Neural crest cell (in vitro differentiated cells): ENCODE measurements around the gene RASA3. TPM values are rescaled to one million over a fixed set of nuclear protein-coding genes. Genes with fewer than 3 reads are reported as not detected.
A peak's percentile ranks its signal among the peaks of the same experiment; 100 is the strongest.

Source experiments
- DNase-seq: peaks from one replicate; pipeline ENCODE4 v3.0.0; 2021; ENCODE audit warnings: low read depth, mixed read lengths, low spot score
- H3K27ac Mint-ChIP-seq: one replicate; pipeline ENCODE4 v1.8.0; 2021; ENCODE audit warnings: mild to moderate bottlenecking, mixed read lengths; ENCODE audit not compliant: unreplicated experiment
- H3K27me3 Mint-ChIP-seq: 2 replicates; pipeline ENCODE4 v1.8.0; 2021; ENCODE audit warnings: low read depth, mild to moderate bottlenecking, mixed read lengths
- H3K36me3 Mint-ChIP-seq: 2 replicates; pipeline ENCODE4 v1.8.0; 2021; ENCODE audit warnings: low read depth, mild to moderate bottlenecking, mixed read lengths
- H3K4me1 Mint-ChIP-seq: 2 replicates; pipeline ENCODE4 v1.8.0; 2021; ENCODE audit warnings: mixed read lengths
- H3K4me3 Mint-ChIP-seq: one replicate; pipeline ENCODE4 v1.8.0; 2021; ENCODE audit warnings: mild to moderate bottlenecking, mixed read lengths
- H3K9me3 Mint-ChIP-seq: 2 replicates; pipeline ENCODE4 v1.8.0; 2021; ENCODE audit warnings: mixed read lengths
- CTCF ChIP-seq: fragments of 200-600 bp; sonication (generic); conservative IDR thresholded peaks from 2 replicates; pipeline ENCODE4 v1.5.0; 2021; ENCODE audit warnings: antibody characterized with exemption, mild to moderate bottlenecking
- total RNA-seq: library from RNA; stranded (reverse); gene quantifications from 2 replicates; pipeline ENCODE4 v1.2.1, GENCODE V29; 2021

RASA3 gene
- total RNA-seq, 1 donor from 2014 or later, result 29.5 TPM

DNA sequence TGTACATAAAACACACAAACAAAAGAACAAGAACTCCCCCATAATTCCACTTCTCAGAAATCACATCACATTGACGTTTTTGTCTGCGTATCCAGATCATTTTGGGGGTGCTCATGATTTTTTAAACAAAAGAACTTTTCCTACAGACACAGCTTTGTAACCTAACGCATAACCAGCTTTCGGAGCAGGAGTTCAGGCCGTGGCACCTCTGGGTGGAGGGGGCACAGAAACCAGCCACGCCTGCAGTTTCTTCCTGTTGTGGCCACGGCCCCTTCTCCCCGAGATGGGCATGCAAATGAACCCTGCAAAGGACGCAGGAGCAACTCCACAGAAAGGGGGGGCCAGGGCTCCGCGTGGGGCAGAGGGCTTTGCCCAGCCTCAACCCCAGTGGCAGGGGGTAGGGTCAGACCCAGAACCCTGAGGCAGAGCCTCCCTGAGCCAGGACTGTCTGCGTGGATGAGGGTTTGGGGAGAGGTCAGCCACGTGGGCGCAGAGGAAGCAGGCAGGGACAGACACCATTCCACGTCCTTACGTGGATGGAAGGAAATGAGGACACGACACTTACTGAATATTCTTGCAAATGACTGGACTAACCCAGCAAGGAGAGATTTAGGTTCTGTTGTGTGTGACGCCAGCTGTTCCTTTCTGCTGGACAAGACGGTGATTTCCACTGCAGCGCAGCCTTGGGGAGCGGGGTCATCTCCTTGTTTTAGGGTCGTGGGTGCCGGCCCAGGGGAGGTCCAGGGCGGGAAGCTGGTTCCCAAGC, 64.4 kb downstream of the RASA3 start:
- Mint-ChIP-seq H3K27ac (peak overlapping the region; percentile 95), H3K36me3 (peaks cover 7% of the 10 kb centered on the region), H3K27me3 (peaks cover 4% of the 10 kb centered on the region), H3K4me3 (peak overlapping the region; percentile 34), H3K4me1 (peaks cover 76% of the 10 kb centered on the region), H3K9me3 (no peaks in the 10 kb centered on the region)
- TF ChIP-seq CTCF, result no peak
- no peak for DNase-seq

- TF ChIP-seq CTCF, result no peak
- Mint-ChIP-seq H3K4me1 (peaks cover 75% of the 10 kb centered on the region), H3K9me3 (no peaks in the 10 kb centered on the region), H3K27me3 (peaks cover 4% of the 10 kb centered on the region), H3K4me3 (peak overlapping the region; percentile 26), H3K36me3 (peaks cover 5% of the 10 kb centered on the region), H3K27ac (peak overlapping the region; percentile 95)
- DNase-seq, result no peak
These were observed 65.0 kb downstream of the RASA3 start for GRCh38 chr13:114067381-114067885.

GRCh38 chr13:114066956-114067355, 65.5 kb downstream of the RASA3 start:
- no peak overlapping the region for H3K4me3 Mint-ChIP-seq
- peaks cover 5% of the 10 kb centered on the region for H3K36me3 Mint-ChIP-seq
- H3K9me3 Mint-ChIP-seq, result no peaks in the 10 kb centered on the region
- H3K4me1 Mint-ChIP-seq, result peaks cover 75% of the 10 kb centered on the region
- peaks cover 4% of the 10 kb centered on the region for H3K27me3 Mint-ChIP-seq
- no peak for TF ChIP-seq CTCF
- H3K27ac Mint-ChIP-seq, result peak overlapping the region; percentile 95
- DNase-seq, result no peak

- no peak for TF ChIP-seq CTCF
- Mint-ChIP-seq H3K9me3 (no peaks in the 10 kb centered on the region), H3K4me3 (peak overlapping the region; percentile 83), H3K36me3 (peaks cover 3% of the 10 kb centered on the region), H3K27me3 (peaks cover 4% of the 10 kb centered on the region), H3K27ac (peak overlapping the region; percentile 99), H3K4me1 (peaks cover 72% of the 10 kb centered on the region)
- DNase-seq, result no peak
These were observed 66.3 kb downstream of the RASA3 start for GRCh38 chr13:114065926-114066774.

- Mint-ChIP-seq H3K27ac (peak overlapping the region; percentile 99), H3K27me3 (peaks cover 4% of the 10 kb centered on the region), H3K4me3 (peak overlapping the region; percentile 83), H3K9me3 (no peaks in the 10 kb centered on the region), H3K4me1 (peaks cover 68% of the 10 kb centered on the region), H3K36me3 (no peaks in the 10 kb centered on the region)
- peak; percentile 58 for DNase-seq
- TF ChIP-seq CTCF, result no peak
These were observed 67.1 kb downstream of the RASA3 start for GRCh38 chr13:114065141-114065925.
